GM21825 (cell line): ENCODE data around the gene RAD51B.
A peak's percentile ranks its signal among the peaks of the same experiment; 100 is the strongest.

ENCODE experiments used
- ATAC-seq: cut with Tn5 transposase; IDR thresholded peaks from one replicate; pipeline ENCODE4 v1.9.1; 2021; ENCODE audit warnings: mild to moderate bottlenecking, moderate library complexity; ENCODE audit not compliant: unreplicated experiment

Gene RAD51B

GRCh38 chr14:68469208-68469713, 649.7 kb downstream of the RAD51B start:
- no peak for ATAC-seq

DNA sequence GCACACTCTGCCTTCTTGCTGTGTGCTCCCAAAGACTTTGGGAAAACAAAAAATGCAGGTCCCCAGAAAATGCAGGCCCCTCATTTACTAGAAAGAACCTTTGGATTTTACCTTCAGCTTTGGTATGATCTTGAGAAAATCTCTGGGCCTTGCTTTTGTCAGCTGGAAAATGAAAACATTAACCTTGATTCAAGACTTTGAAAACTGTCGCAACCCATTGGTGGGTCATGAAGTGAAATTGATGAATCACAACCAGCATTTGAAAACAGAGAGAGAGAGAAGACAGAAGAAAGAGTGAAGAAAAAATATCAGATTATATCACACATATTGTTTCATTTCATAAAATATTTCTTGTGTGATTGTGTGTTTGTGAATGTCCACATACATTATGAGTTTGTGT, 650.8 kb downstream of the RAD51B start:
- no peak for ATAC-seq

DNA sequence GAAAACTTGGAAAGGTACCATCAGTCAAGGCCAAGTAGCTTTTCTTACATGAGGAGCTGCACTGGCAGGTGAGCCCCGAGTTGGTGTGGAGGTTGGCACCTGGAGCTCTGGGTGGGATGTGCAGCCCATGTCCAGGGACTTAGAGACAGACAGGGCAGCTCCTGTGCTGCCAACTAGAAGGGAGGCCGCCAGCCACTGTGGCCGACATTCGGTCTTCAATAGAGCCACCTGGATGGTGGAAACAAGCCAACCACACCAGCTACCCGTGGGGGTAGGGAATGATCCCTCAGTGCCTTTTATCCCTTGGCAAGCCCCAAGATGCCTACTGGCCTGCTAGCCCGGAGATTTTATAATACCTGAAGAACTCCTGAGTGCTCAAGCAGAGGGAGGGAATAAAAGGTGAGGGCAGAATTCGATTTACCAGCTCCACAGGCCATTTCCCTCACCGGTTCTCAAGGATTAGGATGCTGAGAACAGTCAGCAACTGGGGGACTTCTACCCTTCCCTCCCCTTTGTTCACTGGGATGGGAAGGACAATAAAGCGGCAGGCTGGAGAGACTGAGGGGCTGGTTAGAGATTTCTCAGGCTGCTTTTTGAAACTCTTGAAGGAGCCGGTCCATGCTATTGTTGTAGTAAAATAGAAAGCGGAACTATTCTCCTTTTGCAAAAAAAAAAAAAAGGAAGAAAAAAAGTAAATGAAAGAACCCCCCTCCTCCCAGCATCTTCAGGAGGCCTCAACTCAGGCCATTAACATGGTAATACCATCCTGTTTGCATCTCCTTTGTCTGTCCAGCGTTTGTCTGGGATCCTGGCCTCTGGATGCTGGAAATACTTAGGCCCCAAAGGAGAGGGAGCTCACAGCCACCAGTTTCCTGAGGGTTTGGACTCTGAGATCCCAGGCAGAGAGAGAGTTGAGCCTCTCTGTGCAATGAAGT, 651.7 kb downstream of the RAD51B start:
- ATAC-seq: no peak

GRCh38 chr14:68471964-68472508, 652.5 kb downstream of the RAD51B start:
- ATAC-seq: no peak

- ATAC-seq: no peak
These were observed 653.5 kb downstream of the RAD51B start for GRCh38 chr14:68473069-68473468.

- no peak for ATAC-seq
These were observed 654.2 kb downstream of the RAD51B start for GRCh38 chr14:68473794-68474193.

GRCh38 chr14:68474741-68475140, 655.2 kb downstream of the RAD51B start:
- ATAC-seq: no peak

DNA sequence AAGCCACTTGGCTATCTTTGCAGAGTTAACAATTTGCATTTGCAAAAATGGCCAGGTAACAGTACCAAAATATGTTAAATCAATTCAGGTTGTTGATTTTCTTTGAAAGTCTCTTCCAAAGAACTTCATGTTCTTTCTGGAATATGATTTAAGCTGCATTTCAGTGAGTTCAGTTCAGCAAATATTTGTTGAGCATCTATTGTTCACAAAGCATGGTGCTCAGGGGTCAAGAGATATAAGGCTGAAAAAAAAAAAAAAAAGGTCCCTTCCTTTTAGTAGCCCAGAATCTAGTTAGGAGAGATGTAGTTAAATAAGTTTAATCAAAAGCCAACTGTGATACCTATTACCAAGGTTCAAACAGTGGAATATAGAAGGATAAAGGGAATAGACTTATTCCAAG, 656.2 kb downstream of the RAD51B start:
- no peak for ATAC-seq

- peak; percentile 73 for ATAC-seq
These were observed 656.9 kb downstream of the RAD51B start for GRCh38 chr14:68476212-68477109.

GRCh38 chr14:68477110-68477455, 657.5 kb downstream of the RAD51B start:
- ATAC-seq: no peak

GRCh38 chr14:68477461-68478085, 658.0 kb downstream of the RAD51B start:
- no peak for ATAC-seq

DNA sequence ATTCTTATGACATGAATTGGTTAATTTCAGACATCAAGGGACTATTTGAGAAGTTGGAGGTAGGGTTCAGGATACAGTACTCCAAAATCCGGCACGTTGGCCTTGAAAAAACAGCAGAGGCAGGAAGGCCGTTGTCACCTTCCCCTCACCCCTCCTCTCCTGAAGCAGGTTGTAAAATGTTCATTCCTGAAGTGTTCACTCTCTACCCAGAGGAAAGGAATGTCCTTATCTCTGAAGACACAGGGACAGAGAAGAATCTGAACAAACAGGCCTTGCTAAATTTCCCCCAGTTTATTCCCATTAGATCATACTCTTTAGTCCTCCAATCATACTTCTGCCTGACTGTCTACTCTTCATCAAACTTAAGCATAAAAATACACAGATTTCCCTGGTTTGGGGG, 659.7 kb downstream of the RAD51B start:
- ATAC-seq: no peak

DNA sequence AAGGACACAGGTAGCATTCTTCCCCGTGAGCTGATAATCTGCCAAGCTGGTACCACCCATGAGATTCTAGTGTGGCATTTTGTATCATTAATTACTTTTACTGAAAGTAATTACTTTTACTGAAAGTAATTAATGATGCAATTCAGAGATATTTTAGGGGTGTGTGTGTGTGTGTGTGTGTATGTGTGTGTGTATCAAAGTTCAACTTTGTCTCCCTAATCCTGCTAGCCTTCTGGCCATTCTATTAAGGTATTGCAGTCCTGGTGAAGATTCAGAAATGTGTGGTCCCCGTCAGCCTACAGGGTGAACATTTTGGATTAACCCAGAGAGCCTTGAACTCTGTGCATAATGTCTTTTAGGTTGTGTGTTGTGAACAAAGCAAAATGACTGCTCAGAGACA, 662.4 kb downstream of the RAD51B start:
- no peak for ATAC-seq

GRCh38 chr14:68482772-68483395, 663.3 kb downstream of the RAD51B start:
- ATAC-seq: no peak

DNA sequence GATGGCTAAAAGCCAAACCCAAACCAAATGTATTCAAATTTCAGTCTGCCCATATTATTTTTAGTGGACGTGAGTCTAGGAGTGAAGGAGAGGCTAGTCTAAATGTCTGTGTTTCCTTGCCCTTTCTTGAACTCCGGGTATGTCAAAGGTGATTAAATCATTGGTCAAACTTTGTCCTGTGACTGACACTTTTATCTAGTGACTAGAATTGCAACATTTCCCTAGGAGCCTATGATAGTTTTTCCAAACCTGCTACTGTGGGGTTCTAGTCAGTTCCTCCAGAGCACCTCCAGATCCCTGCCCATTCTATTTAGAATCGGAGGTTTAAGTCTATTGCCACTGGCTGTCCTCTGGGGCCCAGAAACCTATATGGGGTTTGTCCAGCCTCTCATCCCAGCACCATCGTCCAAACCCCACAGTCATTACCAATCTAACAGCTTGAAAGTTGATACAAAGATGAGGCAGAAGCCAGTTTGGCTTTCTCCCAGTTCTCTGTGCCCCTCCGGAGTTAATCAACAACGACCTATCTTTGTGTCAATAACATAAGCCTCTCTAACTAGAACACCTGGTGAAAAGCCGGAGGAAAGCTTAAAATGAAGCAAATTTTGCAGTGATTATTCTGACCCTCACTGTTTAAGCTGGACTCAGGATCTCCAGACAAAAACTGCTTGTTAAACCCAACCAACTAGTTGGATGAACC, 666.6 kb downstream of the RAD51B start:
- no peak for ATAC-seq

- ATAC-seq: no peak
These were observed 667.2 kb downstream of the RAD51B start for GRCh38 chr14:68486809-68487208.

GRCh38 chr14:68487805-68488590, 668.4 kb downstream of the RAD51B start:
- no peak for ATAC-seq

DNA sequence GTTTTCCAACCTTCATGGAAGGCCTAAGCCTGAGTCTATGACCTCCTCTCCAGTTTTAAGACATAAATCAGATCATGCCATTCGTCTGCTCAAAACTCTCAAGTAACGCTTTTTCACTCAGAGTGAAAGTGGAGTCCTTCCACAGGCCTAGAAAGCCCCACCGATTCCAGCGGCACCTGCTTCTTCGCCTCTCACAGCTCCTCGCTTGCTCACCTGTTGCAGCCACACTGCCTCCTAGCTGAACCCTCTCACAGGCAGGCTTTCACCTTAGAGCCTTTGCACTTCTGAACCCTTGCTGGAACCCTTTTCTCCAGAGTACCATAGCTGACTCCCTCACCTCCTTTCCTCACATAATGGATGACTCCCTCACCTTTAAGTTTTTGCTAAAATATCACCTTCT, 672.2 kb downstream of the RAD51B start:
- no peak for ATAC-seq
